ENCODE data around the gene XYLB. TPM values are rescaled to one million over a fixed set of nuclear protein-coding genes. Genes with fewer than 3 reads are reported as not detected.

The XYLB gene
- total and polyA plus RNA-seq, 8 donors = 1.6 to 6.9 (median 4.5) TPM

- Histone ChIP-seq H3K9me3 (no peaks in the 10 kb centered on the region), H3K4me1 (peaks cover 0 to 5% (median 0%) of the 10 kb centered on the region in 3 donors), H3K27me3 (no peaks in the 10 kb centered on the region), H3K4me3 (no peak overlapping the region), H3K27ac (no peak overlapping the region), H3K36me3 (no peaks in the 10 kb centered on the region)
- no peak for DNase-seq
- no peak for ATAC-seq
- FAIRE-seq = no peak
- TF ChIP-seq CTCF (IDR thresholded peaks at IDR 0.05) = no peak
- intact Hi-C loops (cut with DNase I) = no loop called here
Observed at GRCh38 chr3:38446812-38447211, 100.2 kb downstream of the XYLB start.

GRCh38 chr3:38450853-38451252 lies 104.3 kb downstream of the XYLB start:
- H3K27ac ChIP-seq = no peak overlapping the region
- intact Hi-C loops (cut with DNase I) = no loop called here
- H3K27me3 ChIP-seq = no peaks in the 10 kb centered on the region
- TF ChIP-seq CTCF (IDR thresholded peaks at IDR 0.05) = no peak
- no peaks in the 10 kb centered on the region for H3K36me3 ChIP-seq
- H3K9me3 ChIP-seq = no peaks in the 10 kb centered on the region
- DNase-seq (no peak), FAIRE-seq (no peak), ATAC-seq (no peak)
- H3K4me1 ChIP-seq = peaks cover 0 to 6% (median 2%) of the 10 kb centered on the region in 3 donors
- no peak overlapping the region for H3K4me3 ChIP-seq
- 96 to 99% methylated on average over 3 of the region's 3 CpGs for WGBS, 2 donors

- Histone ChIP-seq H3K4me1 (peaks cover 12 to 26% (median 22%) of the 10 kb centered on the region in 3 donors), H3K4me3 (peak within 1 kb of the TSS; percentile 57 to 83 (median 70)), H3K9me3 (no peaks in the 10 kb centered on the region), H3K36me3 (no peaks in the 10 kb centered on the region), H3K27ac (peak within 1 kb of the TSS; percentile 76 to 92 (median 90)), H3K27me3 (no peaks in the 10 kb centered on the region)
- 5 to 9% methylated on average over 32 to 48 of the region's 48 CpGs for WGBS, 2 donors
- intact Hi-C loops (cut with DNase I) = no loop called here
- ATAC-seq = peak; percentile 62 to 74 (median 74)
- no peak for FAIRE-seq
- TF ChIP-seq CTCF (IDR thresholded peaks at IDR 0.05) = no peak
- DNase-seq = peak; percentile 84 to 94 (median 90)
Observed at GRCh38 chr3:38453075-38453912, 106.7 kb downstream of the XYLB start, which contains the start of gene ACVR2B. TSS of gene ACVR2B (plus strand) at chr3:38453890. CDS start at chr3:38454323, 433 bp downstream.

DNA sequence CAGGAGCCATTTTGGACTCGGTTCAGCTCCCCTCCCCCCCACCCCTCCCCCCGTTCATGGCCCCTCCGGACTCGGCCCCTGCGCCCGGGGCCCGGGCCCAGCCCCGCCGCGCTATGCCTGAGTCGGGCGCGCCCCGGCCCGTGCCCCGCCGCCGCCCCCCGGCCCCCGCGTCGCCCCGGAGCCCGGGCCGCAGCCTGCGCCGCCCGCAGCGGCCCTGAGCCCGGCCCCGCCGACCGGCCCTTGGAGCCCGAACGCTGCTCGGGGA lies 107.3 kb downstream of the XYLB start:
- peaks cover 18 to 31% (median 28%) of the 10 kb centered on the region in 3 donors for H3K4me1 ChIP-seq
- H3K9me3 ChIP-seq = no peaks in the 10 kb centered on the region
- DNase-seq (no peak), ATAC-seq (no peak), FAIRE-seq (no peak)
- peak overlapping the region; percentile 57 to 83 (median 70) for H3K4me3 ChIP-seq
- TF ChIP-seq CTCF (IDR thresholded peaks at IDR 0.05) = no peak
- H3K36me3 ChIP-seq = no peaks in the 10 kb centered on the region
- peak overlapping the region; percentile 76 to 92 (median 90) for H3K27ac ChIP-seq
- WGBS, 2 donors = 0 to 1% methylated on average over 13 to 36 of the region's 36 CpGs
- no peaks in the 10 kb centered on the region for H3K27me3 ChIP-seq
- intact Hi-C loops (cut with DNase I) = no loop called here

Measured in pancreas (tissue), 10 donors.